HG02763 (cell line): ENCODE data around the gene OR52L1.

Experiments
- ATAC-seq: cut with Tn5 transposase; IDR thresholded peaks from one replicate; pipeline ENCODE4 v1.9.1; 2021; ENCODE audit warnings: mild to moderate bottlenecking, moderate library complexity; ENCODE audit not compliant: unreplicated experiment

Gene OR52L1

DNA sequence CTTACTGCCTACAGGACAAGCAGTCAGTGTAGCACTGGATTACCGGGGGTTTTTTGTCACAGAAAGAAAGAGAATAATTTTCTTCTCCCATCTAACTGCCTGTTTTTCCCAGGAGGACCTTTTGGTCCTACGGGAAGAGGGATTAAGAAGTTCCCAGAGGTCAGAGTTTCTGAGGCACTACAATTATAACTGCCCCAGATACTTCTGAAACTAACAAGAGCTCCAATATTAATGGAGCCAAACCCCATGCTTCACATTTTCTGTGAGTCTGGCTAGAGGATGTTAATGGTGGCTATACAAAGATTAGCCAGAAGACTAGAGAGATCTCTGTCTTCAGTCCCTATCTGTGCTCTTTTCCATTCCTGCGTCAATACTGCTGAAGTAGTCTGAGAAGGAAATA is 44.8 kb downstream of the OR52L1 start, which contains the start of gene OR56A3:
Gene OR56A3, plus strand, starts transcription at position 301 of the 400 bp plus-strand sequence. CDS start 5,096 bp downstream, outside the sequence.
- no peak for ATAC-seq

DNA sequence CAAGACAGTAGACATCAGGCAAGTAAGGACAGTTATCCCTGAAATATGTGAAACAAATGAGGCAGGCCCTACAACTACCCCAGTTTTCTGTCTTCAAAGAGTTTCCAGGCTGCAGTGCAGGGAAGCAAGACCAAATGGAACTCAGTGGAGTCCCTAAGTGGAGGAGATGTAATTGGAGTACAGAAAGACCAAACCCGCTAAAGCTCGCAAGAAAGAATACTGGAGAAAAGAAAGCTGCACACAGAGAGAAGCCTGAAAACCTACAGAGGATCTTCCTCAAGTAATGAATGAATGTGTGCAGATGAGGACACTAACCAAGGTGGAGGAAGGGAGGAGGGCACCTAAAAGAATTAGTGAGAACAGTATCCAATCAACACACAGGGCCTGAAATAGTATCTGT is 46.0 kb downstream of the OR52L1 start:
- ATAC-seq: no peak

DNA sequence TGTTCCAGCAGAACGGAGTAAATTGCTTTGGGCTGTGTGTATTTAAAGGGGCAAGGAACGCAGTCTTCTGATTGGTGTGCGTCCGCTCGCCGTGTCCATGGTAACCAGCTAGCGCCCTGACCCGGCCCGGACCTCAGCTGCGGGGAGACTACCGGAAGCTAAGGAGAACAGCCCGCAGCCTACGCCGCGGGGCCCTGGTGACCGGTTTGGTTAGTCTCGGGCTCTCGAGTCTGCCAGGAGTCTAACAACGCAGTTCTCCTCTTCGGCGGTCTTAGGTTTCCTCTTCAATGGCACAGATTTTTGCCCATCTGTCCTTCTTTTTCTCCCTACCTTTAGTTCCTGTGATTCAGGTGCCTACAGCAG is 48.2 kb downstream of the OR52L1 start:
- ATAC-seq: no peak

DNA sequence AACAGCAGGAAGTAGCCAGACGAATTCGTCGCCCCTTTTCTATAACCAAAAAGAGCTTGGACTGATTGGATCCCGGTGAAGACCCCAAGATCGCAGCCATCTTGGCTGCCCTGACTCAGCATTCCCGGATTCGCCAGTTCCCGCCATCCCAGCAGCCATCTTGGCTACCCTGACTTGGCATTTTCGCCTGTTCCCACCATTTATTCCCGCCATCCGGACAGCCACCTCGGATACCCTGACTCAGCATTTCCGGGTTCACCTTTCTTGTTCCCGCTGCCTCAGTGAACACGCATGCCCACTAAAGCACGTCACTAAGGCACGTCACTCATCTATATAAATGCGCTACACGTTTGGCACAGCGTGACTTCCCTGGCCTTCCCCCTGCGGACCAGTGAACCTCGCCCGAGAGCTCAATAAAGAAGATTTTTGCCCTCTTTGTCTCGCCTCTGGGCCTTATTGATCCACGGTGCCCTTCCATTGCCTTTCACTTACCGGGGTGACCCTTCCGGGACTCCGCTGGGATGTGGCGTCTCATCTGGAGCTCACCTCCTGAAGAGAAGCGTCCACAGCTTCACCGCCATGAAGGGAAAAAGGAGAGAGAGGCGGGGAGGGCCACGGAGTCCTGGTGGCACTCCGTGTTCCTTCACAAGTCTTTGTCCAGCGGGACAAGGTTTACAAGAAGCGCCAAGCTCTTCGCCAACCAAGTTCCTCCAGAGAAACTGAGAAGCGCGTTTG is 48.8 kb downstream of the OR52L1 start:
- ATAC-seq: no peak
